ENCODE data around the gene KDM4B.
A peak's percentile ranks its signal among the peaks of the same experiment; 100 is the strongest.

Gene KDM4B

GRCh38 chr19:4977299-4978174 is 8.6 kb downstream of the KDM4B start:
- H3K27me3 ChIP-seq (ENCODE audit: control insufficient read depth, insufficient read depth, low read length), result no peaks in the 10 kb centered on the region
- H3K27ac ChIP-seq (ENCODE audit: low read depth, low read length), result no peak overlapping the region
- no peak overlapping the region for H3K9ac ChIP-seq (ENCODE audit: low read depth, low read length)
- no peaks in the 10 kb centered on the region for H3K4me1 ChIP-seq (ENCODE audit: control insufficient read depth, insufficient read depth, low read length)
- no peak overlapping the region for H3K4me3 ChIP-seq (ENCODE audit: low read depth, low read length)
- peaks cover 3% of the 10 kb centered on the region; the same call in 1 of the 2 replicates for H3K36me3 ChIP-seq (ENCODE audit: control insufficient read depth, insufficient read depth, low read length)
- no peaks in the 10 kb centered on the region for H3K9me3 ChIP-seq (ENCODE audit: control insufficient read depth, insufficient read depth, low read length)

GRCh38 chr19:4979211-4979807 is 10.4 kb downstream of the KDM4B start:
- no peak overlapping the region for H3K27ac ChIP-seq (ENCODE audit: low read depth, low read length)
- no peak overlapping the region for H3K9ac ChIP-seq (ENCODE audit: low read depth, low read length)
- H3K9me3 ChIP-seq (ENCODE audit: control insufficient read depth, insufficient read depth, low read length), result no peaks in the 10 kb centered on the region
- H3K27me3 ChIP-seq (ENCODE audit: control insufficient read depth, insufficient read depth, low read length), result no peaks in the 10 kb centered on the region
- peaks cover 3% of the 10 kb centered on the region; the same call in 1 of the 2 replicates for H3K36me3 ChIP-seq (ENCODE audit: control insufficient read depth, insufficient read depth, low read length)
- H3K4me1 ChIP-seq (ENCODE audit: control insufficient read depth, insufficient read depth, low read length), result peaks cover 12% of the 10 kb centered on the region; the same call in 1 of the 2 replicates
- no peak overlapping the region for H3K4me3 ChIP-seq (ENCODE audit: low read depth, low read length)

GRCh38 chr19:4980067-4980466 is 11.2 kb downstream of the KDM4B start:
- Histone ChIP-seq H3K4me1 (ENCODE audit: control insufficient read depth, insufficient read depth, low read length) (peaks cover 12% of the 10 kb centered on the region; the same call in 1 of the 2 replicates), H3K9me3 (ENCODE audit: control insufficient read depth, insufficient read depth, low read length) (no peaks in the 10 kb centered on the region), H3K4me3 (ENCODE audit: low read depth, low read length) (no peak overlapping the region), H3K27me3 (ENCODE audit: control insufficient read depth, insufficient read depth, low read length) (no peaks in the 10 kb centered on the region), H3K36me3 (ENCODE audit: control insufficient read depth, insufficient read depth, low read length) (peaks cover 3% of the 10 kb centered on the region; the same call in 1 of the 2 replicates), H3K27ac (ENCODE audit: low read depth, low read length) (no peak overlapping the region), H3K9ac (ENCODE audit: low read depth, low read length) (no peak overlapping the region)

DNA sequence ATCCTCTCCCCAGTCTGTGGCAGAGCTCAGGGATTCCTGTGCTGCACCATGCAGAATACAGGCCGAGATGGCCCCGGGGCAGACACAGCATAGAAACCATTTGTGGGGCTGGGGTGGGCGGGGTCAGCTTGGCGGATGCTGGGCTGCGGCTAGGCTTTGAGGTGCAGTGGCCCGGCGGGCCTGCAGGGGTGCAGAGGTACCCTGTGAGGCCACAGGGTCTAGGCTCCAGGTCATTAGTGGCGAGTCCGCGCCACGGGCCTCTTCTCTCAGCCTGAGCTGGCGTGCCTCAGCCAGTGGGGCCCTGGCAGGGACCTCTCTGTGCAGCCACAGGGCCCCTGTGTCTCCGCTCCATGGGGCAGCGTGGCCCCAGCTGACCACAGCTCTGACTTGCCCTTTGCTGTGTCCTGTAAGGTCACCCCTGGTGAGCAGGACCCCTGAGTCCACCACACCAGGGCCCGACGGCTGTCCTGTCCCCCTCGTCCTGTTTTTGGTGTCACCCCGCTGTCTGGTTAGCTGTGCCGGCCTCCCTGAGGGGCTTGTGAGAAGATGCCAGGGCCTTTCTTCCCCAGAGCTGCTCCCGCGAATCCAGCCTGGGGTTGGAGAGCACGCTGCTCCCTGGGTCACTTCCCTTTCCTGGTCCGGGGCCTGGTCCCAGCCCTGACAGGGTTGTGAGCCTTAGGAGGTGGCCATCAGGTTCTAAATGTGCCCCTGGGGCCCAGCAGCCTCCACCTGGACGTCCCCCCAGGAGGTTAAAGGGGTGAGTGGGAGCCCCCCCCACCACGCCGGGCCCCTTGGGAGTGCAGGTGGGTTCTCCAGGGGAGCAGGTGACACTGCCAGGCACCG is 12.1 kb downstream of the KDM4B start:
- no peak overlapping the region for H3K27ac ChIP-seq (ENCODE audit: low read depth, low read length)
- H3K36me3 ChIP-seq (ENCODE audit: control insufficient read depth, insufficient read depth, low read length), result peaks cover 3% of the 10 kb centered on the region; the same call in 1 of the 2 replicates
- H3K9ac ChIP-seq (ENCODE audit: low read depth, low read length), result no peak overlapping the region
- H3K4me1 ChIP-seq (ENCODE audit: control insufficient read depth, insufficient read depth, low read length), result peaks cover 12% of the 10 kb centered on the region; the same call in 1 of the 2 replicates
- no peaks in the 10 kb centered on the region for H3K27me3 ChIP-seq (ENCODE audit: control insufficient read depth, insufficient read depth, low read length)
- no peak overlapping the region for H3K4me3 ChIP-seq (ENCODE audit: low read depth, low read length)
- no peaks in the 10 kb centered on the region for H3K9me3 ChIP-seq (ENCODE audit: control insufficient read depth, insufficient read depth, low read length)

DNA sequence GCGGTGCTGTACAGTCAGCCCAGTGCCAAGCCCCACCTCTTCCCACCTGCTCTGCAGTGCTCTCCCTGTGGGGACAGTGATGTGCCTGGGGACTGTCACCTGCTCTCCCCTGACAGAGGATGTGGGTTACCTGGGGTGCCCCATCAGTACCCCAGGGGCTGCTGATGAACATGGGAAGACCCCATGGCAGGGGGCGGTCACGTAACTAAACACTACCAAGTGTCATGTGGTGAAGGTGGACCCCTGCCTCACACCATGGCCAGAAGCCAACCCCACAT is 12.7 kb downstream of the KDM4B start:
- Histone ChIP-seq H3K9me3 (ENCODE audit: control insufficient read depth, insufficient read depth, low read length) (no peaks in the 10 kb centered on the region), H3K36me3 (ENCODE audit: control insufficient read depth, insufficient read depth, low read length) (peaks cover 3% of the 10 kb centered on the region; the same call in 1 of the 2 replicates), H3K4me3 (ENCODE audit: low read depth, low read length) (no peak overlapping the region), H3K4me1 (ENCODE audit: control insufficient read depth, insufficient read depth, low read length) (peaks cover 16% of the 10 kb centered on the region; the same call in 1 of the 2 replicates), H3K9ac (ENCODE audit: low read depth, low read length) (no peak overlapping the region), H3K27me3 (ENCODE audit: control insufficient read depth, insufficient read depth, low read length) (no peaks in the 10 kb centered on the region), H3K27ac (ENCODE audit: low read depth, low read length) (no peak overlapping the region)

- Histone ChIP-seq H3K9me3 (ENCODE audit: control insufficient read depth, insufficient read depth, low read length) (no peaks in the 10 kb centered on the region), H3K36me3 (ENCODE audit: control insufficient read depth, insufficient read depth, low read length) (no peaks in the 10 kb centered on the region), H3K27me3 (ENCODE audit: control insufficient read depth, insufficient read depth, low read length) (no peaks in the 10 kb centered on the region), H3K4me3 (ENCODE audit: low read depth, low read length) (no peak overlapping the region), H3K4me1 (ENCODE audit: control insufficient read depth, insufficient read depth, low read length) (peaks cover 16% of the 10 kb centered on the region; the same call in 1 of the 2 replicates), H3K27ac (ENCODE audit: low read depth, low read length) (peak overlapping the region; percentile 26), H3K9ac (ENCODE audit: low read depth, low read length) (no peak overlapping the region)
Observed at GRCh38 chr19:4983346-4984105, 14.6 kb downstream of the KDM4B start.

DNA sequence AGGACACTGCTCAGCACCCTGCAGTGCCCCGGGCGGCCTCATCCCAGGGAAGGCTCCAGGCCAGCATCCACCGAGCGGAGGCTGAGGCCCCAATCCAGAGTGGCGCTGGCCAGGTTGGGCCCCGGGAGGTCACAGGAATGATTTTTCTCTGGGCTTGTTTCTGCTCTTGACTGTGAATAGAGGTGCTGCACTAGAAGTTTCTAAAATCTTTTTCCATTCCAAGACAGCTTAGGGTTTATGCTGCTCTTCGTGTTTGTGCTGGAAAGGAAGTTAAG is 15.1 kb downstream of the KDM4B start:
- no peaks in the 10 kb centered on the region for H3K27me3 ChIP-seq (ENCODE audit: control insufficient read depth, insufficient read depth, low read length)
- H3K27ac ChIP-seq (ENCODE audit: low read depth, low read length), result peak overlapping the region; percentile 26
- no peak overlapping the region for H3K9ac ChIP-seq (ENCODE audit: low read depth, low read length)
- no peak overlapping the region for H3K4me3 ChIP-seq (ENCODE audit: low read depth, low read length)
- H3K9me3 ChIP-seq (ENCODE audit: control insufficient read depth, insufficient read depth, low read length), result no peaks in the 10 kb centered on the region
- peaks cover 20% of the 10 kb centered on the region for H3K4me1 ChIP-seq (ENCODE audit: control insufficient read depth, insufficient read depth, low read length)
- H3K36me3 ChIP-seq (ENCODE audit: control insufficient read depth, insufficient read depth, low read length), result no peaks in the 10 kb centered on the region

DNA sequence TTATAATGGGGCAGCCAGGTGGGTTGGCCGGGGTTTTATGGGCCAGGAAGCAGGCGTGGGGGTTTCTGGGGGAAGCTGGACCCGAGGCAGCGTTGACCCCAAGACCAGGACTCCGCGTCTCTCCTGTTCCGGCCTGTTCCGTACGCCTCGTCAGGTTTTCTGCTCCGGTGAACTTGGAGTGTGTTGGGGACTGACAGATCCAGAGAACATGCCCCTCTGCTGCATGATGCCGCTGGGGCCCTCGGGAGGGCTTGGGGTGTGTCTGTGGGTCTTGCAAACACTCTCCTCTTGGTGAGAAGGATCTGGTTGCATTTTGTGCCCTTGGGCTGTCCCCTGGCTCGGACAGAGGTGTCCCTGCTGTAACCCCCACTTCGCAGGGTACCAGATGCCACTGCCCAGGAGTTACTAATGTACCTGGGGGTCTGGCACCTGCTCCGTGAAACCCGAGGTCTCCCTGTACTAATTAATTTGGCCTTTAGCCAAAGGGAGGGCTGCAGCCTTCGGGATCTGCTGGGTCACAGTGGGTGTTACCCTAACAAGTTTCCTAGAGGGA is 15.6 kb downstream of the KDM4B start:
- Histone ChIP-seq H3K4me3 (ENCODE audit: low read depth, low read length) (no peak overlapping the region), H3K27ac (ENCODE audit: low read depth, low read length) (no peak overlapping the region), H3K27me3 (ENCODE audit: control insufficient read depth, insufficient read depth, low read length) (no peaks in the 10 kb centered on the region), H3K9me3 (ENCODE audit: control insufficient read depth, insufficient read depth, low read length) (no peaks in the 10 kb centered on the region), H3K9ac (ENCODE audit: low read depth, low read length) (no peak overlapping the region), H3K4me1 (ENCODE audit: control insufficient read depth, insufficient read depth, low read length) (peaks cover 20% of the 10 kb centered on the region), H3K36me3 (ENCODE audit: control insufficient read depth, insufficient read depth, low read length) (no peaks in the 10 kb centered on the region)

- peaks cover 20% of the 10 kb centered on the region for H3K4me1 ChIP-seq (ENCODE audit: control insufficient read depth, insufficient read depth, low read length)
- no peaks in the 10 kb centered on the region for H3K9me3 ChIP-seq (ENCODE audit: control insufficient read depth, insufficient read depth, low read length)
- H3K4me3 ChIP-seq (ENCODE audit: low read depth, low read length), result no peak overlapping the region
- no peaks in the 10 kb centered on the region for H3K27me3 ChIP-seq (ENCODE audit: control insufficient read depth, insufficient read depth, low read length)
- H3K9ac ChIP-seq (ENCODE audit: low read depth, low read length), result no peak overlapping the region
- H3K36me3 ChIP-seq (ENCODE audit: control insufficient read depth, insufficient read depth, low read length), result no peaks in the 10 kb centered on the region
- no peak overlapping the region for H3K27ac ChIP-seq (ENCODE audit: low read depth, low read length)
Observed at GRCh38 chr19:4985551-4985991, 16.7 kb downstream of the KDM4B start.

- peaks cover 20% of the 10 kb centered on the region for H3K4me1 ChIP-seq (ENCODE audit: control insufficient read depth, insufficient read depth, low read length)
- H3K27ac ChIP-seq (ENCODE audit: low read depth, low read length), result no peak overlapping the region
- H3K36me3 ChIP-seq (ENCODE audit: control insufficient read depth, insufficient read depth, low read length), result no peaks in the 10 kb centered on the region
- H3K4me3 ChIP-seq (ENCODE audit: low read depth, low read length), result no peak overlapping the region
- H3K9ac ChIP-seq (ENCODE audit: low read depth, low read length), result no peak overlapping the region; the same call in 1 of the 2 replicates
- no peaks in the 10 kb centered on the region for H3K27me3 ChIP-seq (ENCODE audit: control insufficient read depth, insufficient read depth, low read length)
- H3K9me3 ChIP-seq (ENCODE audit: control insufficient read depth, insufficient read depth, low read length), result no peaks in the 10 kb centered on the region
Observed at GRCh38 chr19:4986056-4986455, 17.1 kb downstream of the KDM4B start.
